NCI-H460 (cell line): ENCODE results near the gene EFNA4. TPM values are rescaled to one million over a fixed set of nuclear protein-coding genes. Genes with fewer than 3 reads are reported as not detected.

Experiments used
- DNase-seq: peaks from one replicate; pipeline ENCODE4 v3.0.0-alpha.2; 2016; ENCODE audit warnings: low read depth; ENCODE audit errors: extremely low read depth
- total RNA-seq: library from RNA; depleted of rRNA; stranded (reverse); fragments of >200 nt; shearing (Covaris generic); gene quantifications from 2 replicates; pipeline ENCODE4 v1.2.3, GENCODE V29; 2014

Gene EFNA4
- total RNA-seq, 1 experiment from 2014 or later: 12.1 TPM

- no peak for DNase-seq
Observed at GRCh38 chr1:155051342-155051776, 12.2 kb upstream of the EFNA4 start.

GRCh38 chr1:155051777-155052398, 11.7 kb upstream of the EFNA4 start:
- DNase-seq: peak; percentile 17

GRCh38 chr1:155052439-155053395, 10.8 kb upstream of the EFNA4 start:
- DNase-seq: peak; percentile 51

GRCh38 chr1:155053531-155054105, 9.9 kb upstream of the EFNA4 start:
- DNase-seq: no peak

- no peak for DNase-seq
Observed at GRCh38 chr1:155057104-155057503, 6.4 kb upstream of the EFNA4 start.

GRCh38 chr1:155057788-155058211, 5.7 kb upstream of the EFNA4 start:
- DNase-seq: no peak

- DNase-seq: no peak
Observed at GRCh38 chr1:155060736-155061135, 2.8 kb upstream of the EFNA4 start.

- DNase-seq: peak; percentile 91
Observed at GRCh38 chr1:155061381-155062150, 2.0 kb upstream of the EFNA4 start.

- DNase-seq: no peak
Observed at GRCh38 chr1:155062151-155062686, 1.3 kb upstream of the EFNA4 start.

- no peak for DNase-seq
Observed at GRCh38 chr1:155062702-155063411, 683 bp upstream of the EFNA4 start.

- DNase-seq: no peak
Observed at GRCh38 chr1:155064111-155064831, 731 bp downstream of the EFNA4 start.

GRCh38 chr1:155064832-155065429, 1.4 kb downstream of the EFNA4 start:
- DNase-seq: no peak

- no peak for DNase-seq
Observed at GRCh38 chr1:155066777-155067176, 3.2 kb downstream of the EFNA4 start.

GRCh38 chr1:155068599-155068998, 5.1 kb downstream of the EFNA4 start:
- DNase-seq: no peak

GRCh38 chr1:155069551-155070157, 6.1 kb downstream of the EFNA4 start:
- no peak for DNase-seq

- no peak for DNase-seq
Observed at GRCh38 chr1:155070158-155070621, 6.7 kb downstream of the EFNA4 start.

- peak; percentile 85 for DNase-seq
Observed at GRCh38 chr1:155070721-155071569, 7.4 kb downstream of the EFNA4 start.
